Right ventricle myocardium inferior (tissue), 1 donor: ENCODE data around the gene SLC9A3. TPM values are rescaled to one million over a fixed set of nuclear protein-coding genes. Genes with fewer than 3 reads are reported as not detected.
A peak's percentile ranks its signal among the peaks of the same experiment; 100 is the strongest.

Source experiments
- ATAC-seq: fragments of 200-7000 bp; cut with Tn5 transposase; one replicate; pipeline ENCODE4 v1.9.1; 2020; ENCODE audit warnings: mild to moderate bottlenecking, moderate library complexity
- DNase-seq: peaks from one replicate; pipeline ENCODE4 v3.0.0; 2021; ENCODE audit errors: missing footprints
- intact Hi-C: fragments of 100-400 bp; cut with DNase I; formaldehyde crosslinking; loops from one replicate; pipeline ENCODE4 v1.11.0; 2022
- total RNA-seq: library from RNA; stranded (reverse); fragmentation: NEBNext Ultra II Directional; extraction: Animal tissue kit (Norgen Biotek cat#: 25700); gene quantifications from one replicate; pipeline ENCODE4 v1.2.1, GENCODE V29; 2021
- donor health status: DM: no; HTN: yes; CAD: no; lungs with severe emphysema.

SLC9A3 gene
- total RNA-seq, 1 donor from 2014 or later, result 1.1 TPM

- intact Hi-C loops, result loop anchor here (10.0 kb wide), 1 partner anchor 118 kb away; no protein-coding TSS in a partner anchor
- ATAC-seq (no peak), DNase-seq (no peak)
These were observed 91.1 kb downstream of the SLC9A3 start for GRCh38 chr5:432928-433791.

- no peak for ATAC-seq
- DNase-seq, result no peak
- intact Hi-C loops, result loop anchor here (10.0 kb wide), 1 partner anchor 118 kb away; no protein-coding TSS in a partner anchor
These were observed 91.9 kb downstream of the SLC9A3 start for GRCh38 chr5:432201-432927.

- no peak for DNase-seq
- intact Hi-C loops, result loop anchor here (10.0 kb wide), 1 partner anchor 117 kb away; no protein-coding TSS in a partner anchor
- ATAC-seq, result no peak
These were observed 92.6 kb downstream of the SLC9A3 start for GRCh38 chr5:431711-432050.

- intact Hi-C loops, result loop anchor here (10.0 kb wide), 1 partner anchor 116 kb away; no protein-coding TSS in a partner anchor
- no peak for DNase-seq
- ATAC-seq, result peak; percentile 74
These were observed 93.1 kb downstream of the SLC9A3 start for GRCh38 chr5:431001-431710.

- intact Hi-C loops, result loop anchor here (10.0 kb wide), 1 partner anchor 116 kb away; no protein-coding TSS in a partner anchor
- DNase-seq, result no peak
- no peak for ATAC-seq
These were observed 93.9 kb downstream of the SLC9A3 start for GRCh38 chr5:430214-430925.

- ATAC-seq, result peak; percentile 26
- peak; percentile 73 for DNase-seq
- intact Hi-C loops, result loop anchor here (10.0 kb wide), 1 partner anchor 115 kb away; no protein-coding TSS in a partner anchor
These were observed 94.6 kb downstream of the SLC9A3 start for GRCh38 chr5:429453-430188.

GRCh38 chr5:428754-429452, 95.3 kb downstream of the SLC9A3 start:
- ATAC-seq, result no peak
- DNase-seq, result no peak
- intact Hi-C loops, result no loop called here

- ATAC-seq (no peak), DNase-seq (no peak)
- intact Hi-C loops, result no loop called here
These were observed 96.0 kb downstream of the SLC9A3 start for GRCh38 chr5:428219-428618.

- DNase-seq, result no peak
- no peak for ATAC-seq
- intact Hi-C loops, result no loop called here
These were observed 96.7 kb downstream of the SLC9A3 start for GRCh38 chr5:427415-428087.

GRCh38 chr5:426392-426976, 97.8 kb downstream of the SLC9A3 start:
- intact Hi-C loops, result no loop called here
- DNase-seq (no peak), ATAC-seq (no peak)

- DNase-seq (no peak), ATAC-seq (no peak)
- intact Hi-C loops, result no loop called here
These were observed 98.5 kb downstream of the SLC9A3 start for GRCh38 chr5:425714-426113.

GRCh38 chr5:424301-425110, 99.7 kb downstream of the SLC9A3 start:
- no peak for DNase-seq
- ATAC-seq, result peak; percentile 4
- intact Hi-C loops, result no loop called here

GRCh38 chr5:423626-424261, 100.5 kb downstream of the SLC9A3 start:
- DNase-seq, result no peak
- intact Hi-C loops, result no loop called here
- ATAC-seq, result no peak

- intact Hi-C loops, result no loop called here
- ATAC-seq, result no peak
- no peak for DNase-seq
These were observed 101.0 kb downstream of the SLC9A3 start for GRCh38 chr5:423233-423565.
